ENCODE results near the gene RNF225. TPM values are rescaled to one million over a fixed set of nuclear protein-coding genes. Genes with fewer than 3 reads are reported as not detected.

Gene RNF225
- total RNA-seq, 4 donors from 2014 or later: not detected

- Histone ChIP-seq H3K4me1 (no peaks in the 10 kb centered on the region), H3K4me3 (no peak overlapping the region), H3K27me3 (peaks cover 15 to 48% (median 37%) of the 10 kb centered on the region in 3 donors), H3K27ac (no peak overlapping the region), H3K36me3 (no peaks in the 10 kb centered on the region), H3K9me3 (no peaks in the 10 kb centered on the region)
- ATAC-seq (no peak), DNase-seq (no peak)
- TF ChIP-seq, protein P1, sequence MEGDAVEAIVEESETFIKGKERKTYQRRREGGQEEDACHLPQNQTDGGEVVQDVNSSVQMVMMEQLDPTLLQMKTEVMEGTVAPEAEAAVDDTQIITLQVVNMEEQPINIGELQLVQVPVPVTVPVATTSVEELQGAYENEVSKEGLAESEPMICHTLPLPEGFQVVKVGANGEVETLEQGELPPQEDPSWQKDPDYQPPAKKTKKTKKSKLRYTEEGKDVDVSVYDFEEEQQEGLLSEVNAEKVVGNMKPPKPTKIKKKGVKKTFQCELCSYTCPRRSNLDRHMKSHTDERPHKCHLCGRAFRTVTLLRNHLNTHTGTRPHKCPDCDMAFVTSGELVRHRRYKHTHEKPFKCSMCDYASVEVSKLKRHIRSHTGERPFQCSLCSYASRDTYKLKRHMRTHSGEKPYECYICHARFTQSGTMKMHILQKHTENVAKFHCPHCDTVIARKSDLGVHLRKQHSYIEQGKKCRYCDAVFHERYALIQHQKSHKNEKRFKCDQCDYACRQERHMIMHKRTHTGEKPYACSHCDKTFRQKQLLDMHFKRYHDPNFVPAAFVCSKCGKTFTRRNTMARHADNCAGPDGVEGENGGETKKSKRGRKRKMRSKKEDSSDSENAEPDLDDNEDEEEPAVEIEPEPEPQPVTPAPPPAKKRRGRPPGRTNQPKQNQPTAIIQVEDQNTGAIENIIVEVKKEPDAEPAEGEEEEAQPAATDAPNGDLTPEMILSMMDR (IDR thresholded peaks at IDR 0.05 in 4 of 5, conservative IDR thresholded peaks at IDR 0.05 in 1 of 5): no peak
- no peak for TF ChIP-seq POLR2A (IDR thresholded peaks at IDR 0.05)
- intact Hi-C loops (cut with DNase I; ENCODE audit: low total_unique reads): no loop called here
- in situ Hi-C loops (cut with MboI; ENCODE audit: low sequenced_read_pairs in 4 of 4): no loop called here
These were observed 45.2 kb upstream of the RNF225 start for GRCh38 chr19:58350001-58350861.

GRCh38 chr19:58350871-58351557, 44.4 kb upstream of the RNF225 start:
- Histone ChIP-seq H3K36me3 (no peaks in the 10 kb centered on the region), H3K4me3 (no peak overlapping the region), H3K27ac (no peak overlapping the region), H3K9me3 (no peaks in the 10 kb centered on the region), H3K4me1 (no peaks in the 10 kb centered on the region), H3K27me3 (peaks cover 15 to 52% (median 40%) of the 10 kb centered on the region in 3 donors)
- DNase-seq (no peak), ATAC-seq (no peak)
- TF ChIP-seq, protein P1 (IDR thresholded peaks at IDR 0.05 in 4 of 5, conservative IDR thresholded peaks at IDR 0.05 in 1 of 5): no peak
- TF ChIP-seq POLR2A (IDR thresholded peaks at IDR 0.05): no peak
- intact Hi-C loops (cut with DNase I; ENCODE audit: low total_unique reads): no loop called here
- in situ Hi-C loops (cut with MboI; ENCODE audit: low sequenced_read_pairs in 4 of 4): no loop called here

- in situ Hi-C loops (cut with MboI; ENCODE audit: low sequenced_read_pairs in 4 of 4): no loop called here
- DNase-seq (no peak), ATAC-seq (no peak)
- H3K9me3 ChIP-seq: no peaks in the 10 kb centered on the region
- intact Hi-C loops (cut with DNase I; ENCODE audit: low total_unique reads): no loop called here
- TF ChIP-seq, protein P1 (IDR thresholded peaks at IDR 0.05 in 4 of 5, conservative IDR thresholded peaks at IDR 0.05 in 1 of 5): no peak
- no peak for TF ChIP-seq POLR2A (IDR thresholded peaks at IDR 0.05)
- H3K27ac ChIP-seq: no peak overlapping the region
- no peaks in the 10 kb centered on the region for H3K36me3 ChIP-seq
- H3K4me1 ChIP-seq: no peaks in the 10 kb centered on the region
- H3K4me3 ChIP-seq: no peak overlapping the region
- peaks cover 14 to 53% (median 39%) of the 10 kb centered on the region in 3 donors for H3K27me3 ChIP-seq
These were observed 43.9 kb upstream of the RNF225 start for GRCh38 chr19:58351558-58351878.

GRCh38 chr19:58351990-58352755, 43.3 kb upstream of the RNF225 start:
- Histone ChIP-seq H3K4me3 (no peak overlapping the region), H3K27me3 (peaks cover 10 to 50% (median 32%) of the 10 kb centered on the region in 3 donors), H3K36me3 (no peaks in the 10 kb centered on the region), H3K9me3 (no peaks in the 10 kb centered on the region), H3K27ac (no peak overlapping the region), H3K4me1 (no peaks in the 10 kb centered on the region)
- ATAC-seq: no peak
- in situ Hi-C loops (cut with MboI; ENCODE audit: low sequenced_read_pairs in 4 of 4) (no loop called here), intact Hi-C loops (cut with DNase I; ENCODE audit: low total_unique reads) (no loop called here)
- TF ChIP-seq, protein P1 (IDR thresholded peaks at IDR 0.05 in 4 of 5, conservative IDR thresholded peaks at IDR 0.05 in 1 of 5): no peak
- no peak for TF ChIP-seq POLR2A (IDR thresholded peaks at IDR 0.05)
- DNase-seq: no peak
